IMR-90 (cell line): ENCODE data around the gene DIP2C. TPM values are rescaled to one million over a fixed set of nuclear protein-coding genes. Genes with fewer than 3 reads are reported as not detected.

Experiments
- ATAC-seq: fragments of 200-7000 bp; cut with Tn5 transposase; 2 replicates; pipeline ENCODE4 v1.9.1; 2020; ENCODE audit warnings: low read depth, mild to moderate bottlenecking, moderate library complexity
- BruUV-seq: library from RNA; stranded (reverse); fragments of 400-500 nt; replicated peaks from 2 replicates; lab custom pipeline; 2021; lab: Mats Ljungman, UMichigan
- CTCF ChIA-PET: fragments of 300-600 bp; formaldehyde crosslinking; extraction: SDS; loops from one replicate; lab custom pipeline; 2021; ENCODE audit warnings: antibody characterized with exemption; lab: Yijun Ruan, JAX
- POLR2A ChIA-PET: fragments of 300-600 bp; sonication (Branson Sonifier 250); formaldehyde crosslinking; loops from one replicate; lab custom pipeline; 2022; ENCODE audit warnings: antibody characterized with exemption; ENCODE audit not compliant: unreplicated experiment; lab: Charles Lee
- DNase-seq: peaks from one replicate; pipeline ENCODE4 v3.0.0; 2013
- H2AFZ ChIP-seq: replicated peaks from 2 replicates; pipeline ENCODE3; 2013; ENCODE audit warnings: low read length, mild to moderate bottlenecking; ENCODE audit not compliant: poor library complexity
- H2AK5ac ChIP-seq: 2 replicates; pipeline ENCODE4 v1.6.1; 2013; ENCODE audit warnings: low read depth, low read length, inconsistent platforms
- H2AK9ac ChIP-seq: replicated peaks from 2 replicates; pipeline ENCODE3; 2013; ENCODE audit warnings: mild to moderate bottlenecking, low read depth, low read length, moderate library complexity; ENCODE audit not compliant: poor library complexity
- H2BK120ac ChIP-seq: 2 replicates; pipeline ENCODE4 v1.6.1; 2013; ENCODE audit warnings: low read depth, low read length, inconsistent platforms
- H2BK15ac ChIP-seq: 3 replicates; pipeline ENCODE4 v1.6.1; 2013; ENCODE audit warnings: low read depth, low read length, inconsistent platforms
- H2BK20ac ChIP-seq: 2 replicates; pipeline ENCODE4 v1.6.1; 2013; ENCODE audit warnings: low read depth, mild to moderate bottlenecking, inconsistent platforms, low read length, moderate library complexity
- H2BK5ac ChIP-seq: 2 replicates; pipeline ENCODE4 v1.6.1; 2013; ENCODE audit warnings: mild to moderate bottlenecking, low read depth, low read length, inconsistent platforms; ENCODE audit not compliant: poor library complexity, severe bottlenecking
- H3K14ac ChIP-seq: replicated peaks from 2 replicates; pipeline ENCODE4 v1.6.1; 2013; ENCODE audit warnings: low read depth, low read length, inconsistent platforms
- H3K18ac ChIP-seq: 2 replicates; pipeline ENCODE4 v1.6.1; 2013; ENCODE audit warnings: low read depth, low read length, control low read depth
- H3K23ac ChIP-seq: 2 replicates; pipeline ENCODE4 v1.6.1; 2013; ENCODE audit warnings: low read depth, low read length, inconsistent platforms
- H3K27ac ChIP-seq: 2 replicates; pipeline ENCODE4 v1.5.1; 2013; ENCODE audit warnings: mild to moderate bottlenecking, control low read depth, low read length; ENCODE audit not compliant: insufficient read depth
- H3K27me3 ChIP-seq: 2 replicates; pipeline ENCODE4 v1.6.1; 2013; ENCODE audit warnings: low read length; ENCODE audit not compliant: control insufficient read depth, insufficient read depth
- H3K36me3 ChIP-seq: 2 replicates; pipeline ENCODE4 v1.6.1; 2013; ENCODE audit warnings: low read length, mixed read lengths; ENCODE audit not compliant: control insufficient read depth, insufficient read depth
- H3K4ac ChIP-seq: 2 replicates; pipeline ENCODE4 v1.6.1; 2013; ENCODE audit warnings: low read depth, low read length, inconsistent platforms
- H3K4me1 ChIP-seq: 2 replicates; pipeline ENCODE4 v1.6.1; 2013; ENCODE audit warnings: low read length, mixed read lengths; ENCODE audit not compliant: control insufficient read depth, insufficient read depth
- H3K4me2 ChIP-seq: 2 replicates; pipeline ENCODE4 v1.6.1; 2013; ENCODE audit warnings: low read depth, mild to moderate bottlenecking, control low read depth, low read length, moderate library complexity
- H3K4me3 ChIP-seq: 2 replicates; pipeline ENCODE4 v1.5.1; 2013; ENCODE audit warnings: low read depth, mild to moderate bottlenecking, control low read depth, low read length, moderate library complexity; ENCODE audit not compliant: insufficient read depth
- H3K56ac ChIP-seq: 2 replicates; pipeline ENCODE4 v1.6.1; 2013; ENCODE audit warnings: low read length, inconsistent platforms; ENCODE audit not compliant: insufficient read depth; ENCODE audit errors: extremely low read depth
- H3K79me1 ChIP-seq, 2 experiments: 2 replicates each; pipeline ENCODE4 v1.6.1; 2013; ENCODE audit warnings: low read length in 2 of 2, inconsistent platforms in 1 of 2, low read depth in 1 of 2
- H3K9ac ChIP-seq: 2 replicates; pipeline ENCODE4 v1.6.1; 2013; ENCODE audit warnings: low read depth, low read length, control low read depth
- H3K9me1 ChIP-seq: 2 replicates; pipeline ENCODE4 v1.6.1; 2013; ENCODE audit warnings: low read length, inconsistent platforms; ENCODE audit not compliant: insufficient read depth
- H3K9me3 ChIP-seq: 2 replicates; pipeline ENCODE4 v1.6.1; 2013; ENCODE audit warnings: low read length; ENCODE audit not compliant: control insufficient read depth, insufficient read depth
- H4K20me1 ChIP-seq: 2 replicates; pipeline ENCODE4 v1.6.1; 2013; ENCODE audit warnings: low read length, inconsistent platforms; ENCODE audit not compliant: insufficient read depth
- H4K5ac ChIP-seq: 2 replicates; pipeline ENCODE4 v1.6.1; 2013; ENCODE audit warnings: mild to moderate bottlenecking, low read depth, low read length, control low read depth
- H4K8ac ChIP-seq, 2 experiments: 2 replicates each; pipeline ENCODE4 v1.6.1; 2013; ENCODE audit warnings: low read depth in 2 of 2, low read length in 2 of 2, control low read depth in 1 of 2, inconsistent platforms in 1 of 2
- H4K91ac ChIP-seq: 2 replicates; pipeline ENCODE4 v1.6.1; 2013; ENCODE audit warnings: low read depth, low read length, inconsistent platforms; ENCODE audit not compliant: insufficient read depth
- BHLHE40 ChIP-seq: fragments of 150-350 bp; IDR thresholded peaks from 2 replicates; pipeline ENCODE4 v1.6.1; 2016; ENCODE audit warnings: mild to moderate bottlenecking, low read depth, low read length
- CHD1 ChIP-seq: IDR thresholded peaks from 2 replicates; pipeline ENCODE4 v1.6.1; 2012; ENCODE audit warnings: low read depth, low read length, improper control_type of control experiment
- FOS ChIP-seq: fragments of 150-350 bp; IDR thresholded peaks from 2 replicates; pipeline ENCODE4 v1.6.1; 2016; ENCODE audit warnings: low read depth, low read length
- MAFK ChIP-seq: IDR thresholded peaks from 2 replicates; pipeline ENCODE4 v1.6.1; 2012; ENCODE audit warnings: low read depth, low read length, improper control_type of control experiment
- MXI1 ChIP-seq: IDR thresholded peaks from 2 replicates; pipeline ENCODE4 v1.6.1; 2012; ENCODE audit warnings: low read depth, mild to moderate bottlenecking, low read length, moderate library complexity, borderline replicate concordance
- NFE2L2 ChIP-seq: fragments of 150-350 bp; IDR thresholded peaks from 2 replicates; pipeline ENCODE4 v1.6.1; 2016; ENCODE audit warnings: low read depth, mild to moderate bottlenecking, low read length
- POLR2A ChIP-seq: IDR thresholded peaks from 2 replicates; pipeline ENCODE4 v1.6.1; 2012; ENCODE audit warnings: mild to moderate bottlenecking, low read depth, low read length
- RAD21 ChIP-seq: IDR thresholded peaks from 2 replicates; pipeline ENCODE4 v1.6.1; 2012; ENCODE audit warnings: low read length, improper control_type of control experiment
- RCOR1 ChIP-seq: IDR thresholded peaks from 2 replicates; pipeline ENCODE4 v1.6.1; 2012; ENCODE audit warnings: mild to moderate bottlenecking, low read length, improper control_type of control experiment; ENCODE audit not compliant: insufficient replicate concordance
- RFX5 ChIP-seq: IDR thresholded peaks from 2 replicates; pipeline ENCODE4 v1.8.0; 2012; ENCODE audit warnings: low read depth, mild to moderate bottlenecking, low read length, moderate library complexity
- SMC3 ChIP-seq: fragments of 150-350 bp; IDR thresholded peaks from 2 replicates; pipeline ENCODE4 v1.6.1; 2016; ENCODE audit warnings: low read depth, mild to moderate bottlenecking, antibody characterized with exemption, low read length, moderate library complexity
- WGBS, 2 experiments: methylation state at CpG; one replicate each; pipeline versions ENCODE4 v1.1.5 to v1.1.7; 2013; ENCODE audit warnings: missing lambda C conversion rate in 2 of 2; ENCODE audit not compliant: insufficient read length in 1 of 2; ENCODE audit errors: extremely low coverage in 2 of 2; 5-methylcytosine and 5-hydroxymethylcytosine counted together
- dilution Hi-C: fragments of 300-500 bp; cut with HindIII; formaldehyde crosslinking; loops from one replicate; pipeline ENCODE4 v1.14.3; 2018; ENCODE audit warnings: low sequenced_read_pairs; ENCODE audit not compliant: unreplicated experiment
- in situ Hi-C: fragments of 300-500 bp; cut with MboI; formaldehyde crosslinking; loops from 3 replicates; pipeline ENCODE4 v1.14.3; 2019; ENCODE audit warnings: low sequenced_read_pairs, inconsistent platforms, mixed read lengths
- intact Hi-C: fragments of 100-400 bp; cut with micrococcal nuclease; formaldehyde crosslinking; loops from 2 replicates; pipeline ENCODE4 v1.10.0; 2022
- polyA plus RNA-seq, 3 experiments: library from polyadenylated mRNA; depleted of rRNA; stranded (reverse); fragments of >200 nt; gene quantifications; 2 replicates each; pipeline ENCODE4 v1.2.3, GENCODE V29; 2012; ENCODE audit warnings: low replicate concordance in 1 of 3
- total RNA-seq: library from RNA; depleted of rRNA; stranded (reverse); fragments of >200 nt; gene quantifications from 2 replicates; pipeline ENCODE4 v1.2.3, GENCODE V29; 2012
- TF ChIP-seq, protein P1 (sequence below): conservative IDR thresholded peaks from 2 replicates; pipeline ENCODE4 v1.5.1; 2012; ENCODE audit warnings: mild to moderate bottlenecking, low read depth, low read length, improper control_type of control experiment

The DIP2C gene
- total and polyA plus RNA-seq, 2 of the 4 experiments (the other 2 are of a cell fraction), result 8.6 to 17.3 TPM

DNA sequence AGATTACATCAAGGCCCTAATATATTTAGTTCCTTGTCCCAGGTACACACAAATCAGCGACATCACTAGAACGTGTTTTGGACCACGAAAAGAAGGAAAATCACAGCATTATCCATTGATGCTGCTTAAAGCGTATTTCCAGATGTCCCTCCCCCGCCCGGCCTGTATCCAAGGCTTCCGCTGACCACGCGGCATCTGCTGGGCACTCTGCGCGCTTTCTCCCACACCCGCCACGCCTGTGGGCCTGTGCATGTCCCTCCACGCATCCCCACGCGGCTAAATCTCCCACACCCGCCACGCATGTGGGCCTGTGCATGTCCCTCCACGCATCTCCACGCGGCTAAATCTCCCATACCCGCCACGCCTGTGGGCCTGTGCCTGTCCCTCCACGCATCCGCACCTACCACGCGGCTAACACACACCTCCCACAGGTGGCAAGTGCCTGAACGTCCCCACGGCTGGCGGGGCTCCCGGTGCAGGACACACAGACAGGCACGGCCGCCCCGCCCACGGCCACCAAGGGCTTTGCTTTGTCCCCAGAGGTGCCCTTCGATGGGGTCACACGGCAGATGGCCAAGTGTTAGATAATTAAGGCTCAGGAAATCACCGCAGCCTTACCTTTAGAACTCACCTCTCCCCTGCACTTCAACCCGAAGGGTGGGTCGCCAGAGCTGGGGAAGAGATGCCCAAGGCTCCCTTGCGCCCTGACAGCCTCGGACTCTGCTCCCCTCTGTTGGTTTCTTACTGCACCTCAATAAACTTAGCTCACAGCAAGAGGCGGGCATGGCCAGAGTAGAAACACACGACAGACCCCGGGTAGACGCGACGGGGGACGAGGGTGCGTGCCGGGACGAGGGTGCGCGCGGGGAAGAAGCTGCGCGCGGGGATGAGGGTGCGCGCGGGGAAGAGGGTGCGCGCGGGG, 49.5 kb downstream of the DIP2C start:
- H3K23ac ChIP-seq, result no peak overlapping the region
- H3K79me1 ChIP-seq, result peaks cover 21 to 80% of the 10 kb centered on the region in 2 experiments
- intact Hi-C loops, result no loop called here
- H4K8ac ChIP-seq, result no peak overlapping the region
- peaks cover 27% of the 10 kb centered on the region for H3K9me1 ChIP-seq
- peaks cover 6% of the 10 kb centered on the region for H3K9me3 ChIP-seq
- H4K20me1 ChIP-seq, result peaks cover 90% of the 10 kb centered on the region
- H3K18ac ChIP-seq, result no peak overlapping the region
- no peak overlapping the region for H2AK5ac ChIP-seq
- BruUV-seq, result no TSS peak
- no peak overlapping the region for H2AFZ ChIP-seq
- in situ Hi-C loops, result no loop called here
- no peak for DNase-seq
- no peaks in the 10 kb centered on the region for H3K27me3 ChIP-seq
- no peak overlapping the region for H3K56ac ChIP-seq
- no peak overlapping the region for H3K14ac ChIP-seq
- H2BK120ac ChIP-seq, result no peak overlapping the region
- TF ChIP-seq SMC3 (no peak), RCOR1 (no peak), RFX5 (no peak), MXI1 (no peak), RAD21 (no peak), POLR2A (no peak), NFE2L2 (no peak), FOS (no peak), CHD1 (no peak), BHLHE40 (no peak), MAFK (no peak)
- TF ChIP-seq, protein P1, sequence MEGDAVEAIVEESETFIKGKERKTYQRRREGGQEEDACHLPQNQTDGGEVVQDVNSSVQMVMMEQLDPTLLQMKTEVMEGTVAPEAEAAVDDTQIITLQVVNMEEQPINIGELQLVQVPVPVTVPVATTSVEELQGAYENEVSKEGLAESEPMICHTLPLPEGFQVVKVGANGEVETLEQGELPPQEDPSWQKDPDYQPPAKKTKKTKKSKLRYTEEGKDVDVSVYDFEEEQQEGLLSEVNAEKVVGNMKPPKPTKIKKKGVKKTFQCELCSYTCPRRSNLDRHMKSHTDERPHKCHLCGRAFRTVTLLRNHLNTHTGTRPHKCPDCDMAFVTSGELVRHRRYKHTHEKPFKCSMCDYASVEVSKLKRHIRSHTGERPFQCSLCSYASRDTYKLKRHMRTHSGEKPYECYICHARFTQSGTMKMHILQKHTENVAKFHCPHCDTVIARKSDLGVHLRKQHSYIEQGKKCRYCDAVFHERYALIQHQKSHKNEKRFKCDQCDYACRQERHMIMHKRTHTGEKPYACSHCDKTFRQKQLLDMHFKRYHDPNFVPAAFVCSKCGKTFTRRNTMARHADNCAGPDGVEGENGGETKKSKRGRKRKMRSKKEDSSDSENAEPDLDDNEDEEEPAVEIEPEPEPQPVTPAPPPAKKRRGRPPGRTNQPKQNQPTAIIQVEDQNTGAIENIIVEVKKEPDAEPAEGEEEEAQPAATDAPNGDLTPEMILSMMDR, result no peak
- no peak overlapping the region for H3K9ac ChIP-seq
- no peak overlapping the region for H2BK20ac ChIP-seq
- no peak overlapping the region for H3K4me3 ChIP-seq
- no peak overlapping the region for H3K4ac ChIP-seq
- H2AK9ac ChIP-seq, result no peak overlapping the region
- dilution Hi-C loops, result no loop called here
- no peak overlapping the region for H3K27ac ChIP-seq
- ChIA-PET POLR2A (no interaction called here), CTCF (no interaction called here)
- H4K91ac ChIP-seq, result no peak overlapping the region
- 95% methylated on average over 31 of the region's 64 CpGs; no CpG with 5 or more reads in 1 of the 2 experiments for WGBS, 2 experiments
- ATAC-seq, result no peak
- H3K4me2 ChIP-seq, result no peak overlapping the region
- peaks cover 3% of the 10 kb centered on the region; the same call in 1 of the 2 replicates for H3K4me1 ChIP-seq
- no peak overlapping the region for H2BK15ac ChIP-seq
- H4K5ac ChIP-seq, result no peak overlapping the region
- H3K36me3 ChIP-seq, result 0 out of 2 replicates have a peak, but pooled peaks cover under 1% of the 10 kb centered on the region
- no peak overlapping the region for H2BK5ac ChIP-seq
